IMR-90 (cell line): ENCODE data around the gene PFKL. TPM values are rescaled to one million over a fixed set of nuclear protein-coding genes. Genes with fewer than 3 reads are reported as not detected.

ENCODE experiments used
- ATAC-seq: fragments of 200-7000 bp; cut with Tn5 transposase; 2 replicates; pipeline ENCODE4 v1.9.1; 2020; ENCODE audit warnings: low read depth, mild to moderate bottlenecking, moderate library complexity
- BruUV-seq: library from RNA; stranded (reverse); fragments of 400-500 nt; replicated peaks from 2 replicates; lab custom pipeline; 2021; lab: Mats Ljungman, UMichigan
- CTCF ChIA-PET: fragments of 300-600 bp; formaldehyde crosslinking; extraction: SDS; loops from one replicate; lab custom pipeline; 2021; ENCODE audit warnings: antibody characterized with exemption; lab: Yijun Ruan, JAX
- POLR2A ChIA-PET: fragments of 300-600 bp; sonication (Branson Sonifier 250); formaldehyde crosslinking; loops from one replicate; lab custom pipeline; 2022; ENCODE audit warnings: antibody characterized with exemption; ENCODE audit not compliant: unreplicated experiment; lab: Charles Lee
- DNase-seq: peaks from one replicate; pipeline ENCODE4 v3.0.0; 2013
- H2AFZ ChIP-seq: replicated peaks from 2 replicates; pipeline ENCODE3; 2013; ENCODE audit warnings: low read length, mild to moderate bottlenecking; ENCODE audit not compliant: poor library complexity
- H2AK5ac ChIP-seq: 2 replicates; pipeline ENCODE4 v1.6.1; 2013; ENCODE audit warnings: low read depth, low read length, inconsistent platforms
- H2AK9ac ChIP-seq: replicated peaks from 2 replicates; pipeline ENCODE3; 2013; ENCODE audit warnings: mild to moderate bottlenecking, low read depth, low read length, moderate library complexity; ENCODE audit not compliant: poor library complexity
- H2BK120ac ChIP-seq: 2 replicates; pipeline ENCODE4 v1.6.1; 2013; ENCODE audit warnings: low read depth, low read length, inconsistent platforms
- H2BK15ac ChIP-seq: 3 replicates; pipeline ENCODE4 v1.6.1; 2013; ENCODE audit warnings: low read depth, low read length, inconsistent platforms
- H2BK20ac ChIP-seq: 2 replicates; pipeline ENCODE4 v1.6.1; 2013; ENCODE audit warnings: low read depth, mild to moderate bottlenecking, inconsistent platforms, low read length, moderate library complexity
- H2BK5ac ChIP-seq: 2 replicates; pipeline ENCODE4 v1.6.1; 2013; ENCODE audit warnings: mild to moderate bottlenecking, low read depth, low read length, inconsistent platforms; ENCODE audit not compliant: poor library complexity, severe bottlenecking
- H3K14ac ChIP-seq: replicated peaks from 2 replicates; pipeline ENCODE4 v1.6.1; 2013; ENCODE audit warnings: low read depth, low read length, inconsistent platforms
- H3K18ac ChIP-seq: 2 replicates; pipeline ENCODE4 v1.6.1; 2013; ENCODE audit warnings: low read depth, low read length, control low read depth
- H3K23ac ChIP-seq: 2 replicates; pipeline ENCODE4 v1.6.1; 2013; ENCODE audit warnings: low read depth, low read length, inconsistent platforms
- H3K27ac ChIP-seq: 2 replicates; pipeline ENCODE4 v1.5.1; 2013; ENCODE audit warnings: mild to moderate bottlenecking, control low read depth, low read length; ENCODE audit not compliant: insufficient read depth
- H3K27me3 ChIP-seq: 2 replicates; pipeline ENCODE4 v1.6.1; 2013; ENCODE audit warnings: low read length; ENCODE audit not compliant: control insufficient read depth, insufficient read depth
- H3K36me3 ChIP-seq: 2 replicates; pipeline ENCODE4 v1.6.1; 2013; ENCODE audit warnings: low read length, mixed read lengths; ENCODE audit not compliant: control insufficient read depth, insufficient read depth
- H3K4ac ChIP-seq: 2 replicates; pipeline ENCODE4 v1.6.1; 2013; ENCODE audit warnings: low read depth, low read length, inconsistent platforms
- H3K4me1 ChIP-seq: 2 replicates; pipeline ENCODE4 v1.6.1; 2013; ENCODE audit warnings: low read length, mixed read lengths; ENCODE audit not compliant: control insufficient read depth, insufficient read depth
- H3K4me2 ChIP-seq: 2 replicates; pipeline ENCODE4 v1.6.1; 2013; ENCODE audit warnings: low read depth, mild to moderate bottlenecking, control low read depth, low read length, moderate library complexity
- H3K4me3 ChIP-seq: 2 replicates; pipeline ENCODE4 v1.5.1; 2013; ENCODE audit warnings: low read depth, mild to moderate bottlenecking, control low read depth, low read length, moderate library complexity; ENCODE audit not compliant: insufficient read depth
- H3K56ac ChIP-seq: 2 replicates; pipeline ENCODE4 v1.6.1; 2013; ENCODE audit warnings: low read length, inconsistent platforms; ENCODE audit not compliant: insufficient read depth; ENCODE audit errors: extremely low read depth
- H3K79me1 ChIP-seq, 2 experiments: 2 replicates each; pipeline ENCODE4 v1.6.1; 2013; ENCODE audit warnings: low read length in 2 of 2, inconsistent platforms in 1 of 2, low read depth in 1 of 2
- H3K9ac ChIP-seq: 2 replicates; pipeline ENCODE4 v1.6.1; 2013; ENCODE audit warnings: low read depth, low read length, control low read depth
- H3K9me1 ChIP-seq: 2 replicates; pipeline ENCODE4 v1.6.1; 2013; ENCODE audit warnings: low read length, inconsistent platforms; ENCODE audit not compliant: insufficient read depth
- H3K9me3 ChIP-seq: 2 replicates; pipeline ENCODE4 v1.6.1; 2013; ENCODE audit warnings: low read length; ENCODE audit not compliant: control insufficient read depth, insufficient read depth
- H4K20me1 ChIP-seq: 2 replicates; pipeline ENCODE4 v1.6.1; 2013; ENCODE audit warnings: low read length, inconsistent platforms; ENCODE audit not compliant: insufficient read depth
- H4K5ac ChIP-seq: 2 replicates; pipeline ENCODE4 v1.6.1; 2013; ENCODE audit warnings: mild to moderate bottlenecking, low read depth, low read length, control low read depth
- H4K8ac ChIP-seq, 2 experiments: 2 replicates each; pipeline ENCODE4 v1.6.1; 2013; ENCODE audit warnings: low read depth in 2 of 2, low read length in 2 of 2, control low read depth in 1 of 2, inconsistent platforms in 1 of 2
- H4K91ac ChIP-seq: 2 replicates; pipeline ENCODE4 v1.6.1; 2013; ENCODE audit warnings: low read depth, low read length, inconsistent platforms; ENCODE audit not compliant: insufficient read depth
- BHLHE40 ChIP-seq: fragments of 150-350 bp; IDR thresholded peaks from 2 replicates; pipeline ENCODE4 v1.6.1; 2016; ENCODE audit warnings: mild to moderate bottlenecking, low read depth, low read length
- CEBPB ChIP-seq: IDR thresholded peaks from 2 replicates; pipeline ENCODE4 v1.6.1; 2012; ENCODE audit warnings: low read depth, low read length, improper control_type of control experiment
- CHD1 ChIP-seq: IDR thresholded peaks from 2 replicates; pipeline ENCODE4 v1.6.1; 2012; ENCODE audit warnings: low read depth, low read length, improper control_type of control experiment
- FOS ChIP-seq: fragments of 150-350 bp; IDR thresholded peaks from 2 replicates; pipeline ENCODE4 v1.6.1; 2016; ENCODE audit warnings: low read depth, low read length
- MAFK ChIP-seq: IDR thresholded peaks from 2 replicates; pipeline ENCODE4 v1.6.1; 2012; ENCODE audit warnings: low read depth, low read length, improper control_type of control experiment
- MAZ ChIP-seq: IDR thresholded peaks from 2 replicates; pipeline ENCODE4 v1.6.1; 2012; ENCODE audit warnings: low read depth, mild to moderate bottlenecking, low read length, improper control_type of control experiment, moderate library complexity, borderline replicate concordance
- MXI1 ChIP-seq: IDR thresholded peaks from 2 replicates; pipeline ENCODE4 v1.6.1; 2012; ENCODE audit warnings: low read depth, mild to moderate bottlenecking, low read length, moderate library complexity, borderline replicate concordance
- NFE2L2 ChIP-seq: fragments of 150-350 bp; IDR thresholded peaks from 2 replicates; pipeline ENCODE4 v1.6.1; 2016; ENCODE audit warnings: low read depth, mild to moderate bottlenecking, low read length
- POLR2A ChIP-seq: IDR thresholded peaks from 2 replicates; pipeline ENCODE4 v1.6.1; 2012; ENCODE audit warnings: mild to moderate bottlenecking, low read depth, low read length
- RAD21 ChIP-seq: IDR thresholded peaks from 2 replicates; pipeline ENCODE4 v1.6.1; 2012; ENCODE audit warnings: low read length, improper control_type of control experiment
- RCOR1 ChIP-seq: IDR thresholded peaks from 2 replicates; pipeline ENCODE4 v1.6.1; 2012; ENCODE audit warnings: mild to moderate bottlenecking, low read length, improper control_type of control experiment; ENCODE audit not compliant: insufficient replicate concordance
- RFX5 ChIP-seq: IDR thresholded peaks from 2 replicates; pipeline ENCODE4 v1.8.0; 2012; ENCODE audit warnings: low read depth, mild to moderate bottlenecking, low read length, moderate library complexity
- SMC3 ChIP-seq: fragments of 150-350 bp; IDR thresholded peaks from 2 replicates; pipeline ENCODE4 v1.6.1; 2016; ENCODE audit warnings: low read depth, mild to moderate bottlenecking, antibody characterized with exemption, low read length, moderate library complexity
- WGBS, 2 experiments: methylation state at CpG; one replicate each; pipeline versions ENCODE4 v1.1.5 to v1.1.7; 2013; ENCODE audit warnings: missing lambda C conversion rate in 2 of 2; ENCODE audit not compliant: insufficient read length in 1 of 2; ENCODE audit errors: extremely low coverage in 2 of 2; 5-methylcytosine and 5-hydroxymethylcytosine counted together
- dilution Hi-C: fragments of 300-500 bp; cut with HindIII; formaldehyde crosslinking; loops from one replicate; pipeline ENCODE4 v1.14.3; 2018; ENCODE audit warnings: low sequenced_read_pairs; ENCODE audit not compliant: unreplicated experiment
- in situ Hi-C: fragments of 300-500 bp; cut with MboI; formaldehyde crosslinking; loops from 3 replicates; pipeline ENCODE4 v1.14.3; 2019; ENCODE audit warnings: low sequenced_read_pairs, inconsistent platforms, mixed read lengths
- intact Hi-C: fragments of 100-400 bp; cut with micrococcal nuclease; formaldehyde crosslinking; loops from 2 replicates; pipeline ENCODE4 v1.10.0; 2022
- polyA plus RNA-seq, 3 experiments: library from polyadenylated mRNA; depleted of rRNA; stranded (reverse); fragments of >200 nt; gene quantifications; 2 replicates each; pipeline ENCODE4 v1.2.3, GENCODE V29; 2012; ENCODE audit warnings: low replicate concordance in 1 of 3
- total RNA-seq: library from RNA; depleted of rRNA; stranded (reverse); fragments of >200 nt; gene quantifications from 2 replicates; pipeline ENCODE4 v1.2.3, GENCODE V29; 2012
- TF ChIP-seq, protein P1 (sequence below): fragments of 150-350 bp; IDR thresholded peaks from 2 replicates; pipeline ENCODE4 v1.6.1; 2017; ENCODE audit warnings: mild to moderate bottlenecking, antibody characterized with exemption, low read length, low read depth
- TF ChIP-seq, protein P2 (sequence below): fragments of 150-350 bp; IDR thresholded peaks from 2 replicates; pipeline ENCODE4 v1.6.1; 2016; ENCODE audit warnings: low read depth, mild to moderate bottlenecking, low read length, moderate library complexity, borderline replicate concordance
- TF ChIP-seq, protein P3 (sequence below): conservative IDR thresholded peaks from 2 replicates; pipeline ENCODE4 v1.5.1; 2012; ENCODE audit warnings: mild to moderate bottlenecking, low read depth, low read length, improper control_type of control experiment

Gene PFKL
- total and polyA plus RNA-seq, 2 of the 4 experiments (the other 2 are of a cell fraction): 103 to 126 TPM

DNA sequence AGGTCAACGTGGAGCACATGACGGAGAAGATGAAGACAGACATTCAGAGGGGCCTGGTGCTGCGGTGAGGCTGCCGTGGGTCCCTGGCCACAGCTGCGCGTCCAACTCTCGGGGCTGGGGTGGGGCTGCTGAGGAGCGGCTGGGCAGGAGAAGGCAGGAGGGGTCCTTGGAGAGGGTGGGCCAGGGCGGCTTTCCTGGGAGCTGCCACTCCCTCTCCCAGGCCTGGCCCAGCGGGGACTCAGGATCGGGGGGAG, 24.9 kb downstream of the PFKL start:
- Histone ChIP-seq H3K4me1 (no peaks in the 10 kb centered on the region), H4K91ac (no peak overlapping the region), H3K4me2 (no peak overlapping the region), H2BK20ac (no peak overlapping the region), H3K36me3 (peaks cover 56% of the 10 kb centered on the region), H2AK9ac (no peak overlapping the region), H3K27ac (no peak overlapping the region), H2BK5ac (no peak overlapping the region), H3K79me1 (no peaks in the 10 kb centered on the region), H2AFZ (no peak overlapping the region), H3K27me3 (no peaks in the 10 kb centered on the region), H2BK120ac (no peak overlapping the region), H3K23ac (no peak overlapping the region), H3K4me3 (no peak overlapping the region), H3K18ac (no peak overlapping the region), H2AK5ac (no peak overlapping the region), H3K9me3 (no peaks in the 10 kb centered on the region), H4K5ac (no peak overlapping the region), H3K14ac (no peak overlapping the region), H4K20me1 (peaks cover 11% of the 10 kb centered on the region), H3K4ac (no peak overlapping the region), H2BK15ac (no peak overlapping the region), H3K9ac (no peak overlapping the region), H3K9me1 (no peaks in the 10 kb centered on the region), H4K8ac (no peak overlapping the region), H3K56ac (no peak overlapping the region)
- TF ChIP-seq POLR2A: no peak
- TF ChIP-seq BHLHE40: no peak
- TF ChIP-seq, protein P1, sequence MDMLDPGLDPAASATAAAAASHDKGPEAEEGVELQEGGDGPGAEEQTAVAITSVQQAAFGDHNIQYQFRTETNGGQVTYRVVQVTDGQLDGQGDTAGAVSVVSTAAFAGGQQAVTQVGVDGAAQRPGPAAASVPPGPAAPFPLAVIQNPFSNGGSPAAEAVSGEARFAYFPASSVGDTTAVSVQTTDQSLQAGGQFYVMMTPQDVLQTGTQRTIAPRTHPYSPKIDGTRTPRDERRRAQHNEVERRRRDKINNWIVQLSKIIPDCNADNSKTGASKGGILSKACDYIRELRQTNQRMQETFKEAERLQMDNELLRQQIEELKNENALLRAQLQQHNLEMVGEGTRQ: no peak
- TF ChIP-seq FOS: no peak
- no peak for TF ChIP-seq MAZ
- TF ChIP-seq, protein P2, sequence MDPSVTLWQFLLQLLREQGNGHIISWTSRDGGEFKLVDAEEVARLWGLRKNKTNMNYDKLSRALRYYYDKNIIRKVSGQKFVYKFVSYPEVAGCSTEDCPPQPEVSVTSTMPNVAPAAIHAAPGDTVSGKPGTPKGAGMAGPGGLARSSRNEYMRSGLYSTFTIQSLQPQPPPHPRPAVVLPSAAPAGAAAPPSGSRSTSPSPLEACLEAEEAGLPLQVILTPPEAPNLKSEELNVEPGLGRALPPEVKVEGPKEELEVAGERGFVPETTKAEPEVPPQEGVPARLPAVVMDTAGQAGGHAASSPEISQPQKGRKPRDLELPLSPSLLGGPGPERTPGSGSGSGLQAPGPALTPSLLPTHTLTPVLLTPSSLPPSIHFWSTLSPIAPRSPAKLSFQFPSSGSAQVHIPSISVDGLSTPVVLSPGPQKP: no peak
- TF ChIP-seq CEBPB: no peak
- no peak for TF ChIP-seq RFX5
- no peak for TF ChIP-seq SMC3
- no peak for TF ChIP-seq MXI1
- TF ChIP-seq MAFK: no peak
- TF ChIP-seq CHD1: no peak
- TF ChIP-seq RCOR1: no peak
- TF ChIP-seq, protein P3, sequence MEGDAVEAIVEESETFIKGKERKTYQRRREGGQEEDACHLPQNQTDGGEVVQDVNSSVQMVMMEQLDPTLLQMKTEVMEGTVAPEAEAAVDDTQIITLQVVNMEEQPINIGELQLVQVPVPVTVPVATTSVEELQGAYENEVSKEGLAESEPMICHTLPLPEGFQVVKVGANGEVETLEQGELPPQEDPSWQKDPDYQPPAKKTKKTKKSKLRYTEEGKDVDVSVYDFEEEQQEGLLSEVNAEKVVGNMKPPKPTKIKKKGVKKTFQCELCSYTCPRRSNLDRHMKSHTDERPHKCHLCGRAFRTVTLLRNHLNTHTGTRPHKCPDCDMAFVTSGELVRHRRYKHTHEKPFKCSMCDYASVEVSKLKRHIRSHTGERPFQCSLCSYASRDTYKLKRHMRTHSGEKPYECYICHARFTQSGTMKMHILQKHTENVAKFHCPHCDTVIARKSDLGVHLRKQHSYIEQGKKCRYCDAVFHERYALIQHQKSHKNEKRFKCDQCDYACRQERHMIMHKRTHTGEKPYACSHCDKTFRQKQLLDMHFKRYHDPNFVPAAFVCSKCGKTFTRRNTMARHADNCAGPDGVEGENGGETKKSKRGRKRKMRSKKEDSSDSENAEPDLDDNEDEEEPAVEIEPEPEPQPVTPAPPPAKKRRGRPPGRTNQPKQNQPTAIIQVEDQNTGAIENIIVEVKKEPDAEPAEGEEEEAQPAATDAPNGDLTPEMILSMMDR: no peak
- TF ChIP-seq RAD21: no peak
- no peak for TF ChIP-seq NFE2L2
- ChIA-PET POLR2A (no interaction called here), CTCF (no interaction called here)
- intact Hi-C loops (no loop called here), dilution Hi-C loops (no loop called here), in situ Hi-C loops (no loop called here)
- ATAC-seq (no peak), DNase-seq (no peak)
- WGBS, 2 experiments: 88% methylated on average over 3 of the region's 11 CpGs; no CpG with 5 or more reads in 1 of the 2 experiments
- no TSS peak for BruUV-seq
